Measurements from ENCODE around the gene CENATAC.

DNA sequence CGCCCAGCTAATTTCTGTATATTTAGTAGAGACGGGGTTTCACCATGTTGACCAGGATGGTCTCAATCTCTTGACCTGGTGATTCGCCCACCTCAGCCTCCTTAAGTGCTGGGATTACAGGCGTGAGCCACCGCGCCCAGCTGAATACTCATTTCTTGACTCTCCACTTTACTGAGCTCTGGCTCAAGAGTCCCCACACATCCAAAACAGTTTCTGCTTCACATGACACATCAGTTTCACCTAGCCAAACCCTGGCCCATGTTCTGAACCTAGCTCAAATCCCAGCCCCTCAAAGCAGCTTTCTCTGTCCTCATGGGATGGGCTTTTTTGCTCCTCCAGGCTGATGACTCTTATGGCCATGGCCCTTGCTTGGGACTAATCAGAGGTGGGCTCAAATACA is 49.3 kb downstream of the CENATAC start:
- TF ChIP-seq, protein P1, sequence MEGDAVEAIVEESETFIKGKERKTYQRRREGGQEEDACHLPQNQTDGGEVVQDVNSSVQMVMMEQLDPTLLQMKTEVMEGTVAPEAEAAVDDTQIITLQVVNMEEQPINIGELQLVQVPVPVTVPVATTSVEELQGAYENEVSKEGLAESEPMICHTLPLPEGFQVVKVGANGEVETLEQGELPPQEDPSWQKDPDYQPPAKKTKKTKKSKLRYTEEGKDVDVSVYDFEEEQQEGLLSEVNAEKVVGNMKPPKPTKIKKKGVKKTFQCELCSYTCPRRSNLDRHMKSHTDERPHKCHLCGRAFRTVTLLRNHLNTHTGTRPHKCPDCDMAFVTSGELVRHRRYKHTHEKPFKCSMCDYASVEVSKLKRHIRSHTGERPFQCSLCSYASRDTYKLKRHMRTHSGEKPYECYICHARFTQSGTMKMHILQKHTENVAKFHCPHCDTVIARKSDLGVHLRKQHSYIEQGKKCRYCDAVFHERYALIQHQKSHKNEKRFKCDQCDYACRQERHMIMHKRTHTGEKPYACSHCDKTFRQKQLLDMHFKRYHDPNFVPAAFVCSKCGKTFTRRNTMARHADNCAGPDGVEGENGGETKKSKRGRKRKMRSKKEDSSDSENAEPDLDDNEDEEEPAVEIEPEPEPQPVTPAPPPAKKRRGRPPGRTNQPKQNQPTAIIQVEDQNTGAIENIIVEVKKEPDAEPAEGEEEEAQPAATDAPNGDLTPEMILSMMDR (IDR thresholded peaks at IDR 0.05; ENCODE audit: insufficient read depth, low read length) = no peak
- TF ChIP-seq REST (IDR thresholded peaks at IDR 0.05; ENCODE audit: insufficient replicate concordance, low read depth) (no peak), POLR2AphosphoS5 (IDR thresholded peaks at IDR 0.05; ENCODE audit: low read depth) (no peak), GABPA (IDR thresholded peaks at IDR 0.05; ENCODE audit: low read depth) (no peak), SPI1 (IDR thresholded peaks at IDR 0.05; ENCODE audit: borderline replicate concordance, low read depth) (no peak)
